Smooth muscle cell of the coronary artery (primary cell): Measurements from ENCODE around the gene RRH. TPM values are rescaled to one million over a fixed set of nuclear protein-coding genes. Genes with fewer than 3 reads are reported as not detected.

Source experiments
- total RNA-seq: library from RNA; depleted of rRNA; stranded (reverse); fragments of >200 nt; gene quantifications from 2 replicates; pipeline ENCODE4 v1.2.3, GENCODE V29; 2014; ENCODE audit warnings: low replicate concordance

Gene RRH, protein sequence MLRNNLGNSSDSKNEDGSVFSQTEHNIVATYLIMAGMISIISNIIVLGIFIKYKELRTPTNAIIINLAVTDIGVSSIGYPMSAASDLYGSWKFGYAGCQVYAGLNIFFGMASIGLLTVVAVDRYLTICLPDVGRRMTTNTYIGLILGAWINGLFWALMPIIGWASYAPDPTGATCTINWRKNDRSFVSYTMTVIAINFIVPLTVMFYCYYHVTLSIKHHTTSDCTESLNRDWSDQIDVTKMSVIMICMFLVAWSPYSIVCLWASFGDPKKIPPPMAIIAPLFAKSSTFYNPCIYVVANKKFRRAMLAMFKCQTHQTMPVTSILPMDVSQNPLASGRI
- 0.08 TPM in 1 of 2 replicates, not detected in the other for total RNA-seq

DNA sequence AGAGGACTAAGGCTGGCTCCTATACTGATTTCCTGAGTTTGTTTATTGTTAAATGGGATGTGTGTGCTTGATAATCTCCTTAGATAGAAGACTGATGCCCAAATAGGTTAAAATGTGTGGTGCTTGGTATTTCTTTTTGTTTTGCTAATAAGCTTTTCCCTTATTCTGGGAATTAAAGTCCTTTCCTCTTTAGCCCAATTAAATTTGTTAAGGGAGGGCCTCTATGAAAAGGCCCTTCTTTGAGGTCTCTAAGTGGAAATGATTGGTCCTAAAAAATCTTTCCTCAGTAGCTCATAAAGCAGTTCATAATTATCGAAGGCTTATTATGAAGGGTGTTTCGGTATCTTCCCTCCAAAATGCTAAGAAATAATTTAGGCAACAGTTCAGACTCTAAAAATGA, at the start of gene RRH:
TSS of gene RRH (plus strand) at position 301 of the 400 bp plus-strand sequence. CDS start at position 357, 56 bp downstream.

DNA sequence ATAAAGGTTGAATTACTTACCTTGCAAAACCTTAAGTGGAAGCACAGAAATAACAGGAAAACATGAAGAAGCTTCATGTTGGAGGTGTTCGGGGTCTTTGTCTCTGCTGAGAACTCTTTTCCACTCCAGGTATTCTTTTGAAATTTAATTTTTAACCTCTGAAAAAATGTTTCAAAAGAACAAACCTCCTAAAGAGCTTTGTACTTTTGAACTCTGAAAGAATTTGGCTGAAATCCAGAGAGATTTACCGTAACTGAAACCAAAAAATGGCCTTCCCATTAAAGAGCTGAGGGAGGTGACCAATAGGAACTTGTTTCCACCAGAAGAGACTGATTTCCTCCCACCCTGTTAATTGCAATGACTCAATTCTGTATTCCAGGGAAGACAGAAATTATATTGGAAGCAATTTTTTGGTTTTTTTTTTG, 25.9 kb upstream of the RRH start, which contains the start of gene CFI:
TSS of gene CFI (minus strand) at position 105 of the 425 bp plus-strand sequence. CDS start at position 77, 28 bp downstream.

DNA sequence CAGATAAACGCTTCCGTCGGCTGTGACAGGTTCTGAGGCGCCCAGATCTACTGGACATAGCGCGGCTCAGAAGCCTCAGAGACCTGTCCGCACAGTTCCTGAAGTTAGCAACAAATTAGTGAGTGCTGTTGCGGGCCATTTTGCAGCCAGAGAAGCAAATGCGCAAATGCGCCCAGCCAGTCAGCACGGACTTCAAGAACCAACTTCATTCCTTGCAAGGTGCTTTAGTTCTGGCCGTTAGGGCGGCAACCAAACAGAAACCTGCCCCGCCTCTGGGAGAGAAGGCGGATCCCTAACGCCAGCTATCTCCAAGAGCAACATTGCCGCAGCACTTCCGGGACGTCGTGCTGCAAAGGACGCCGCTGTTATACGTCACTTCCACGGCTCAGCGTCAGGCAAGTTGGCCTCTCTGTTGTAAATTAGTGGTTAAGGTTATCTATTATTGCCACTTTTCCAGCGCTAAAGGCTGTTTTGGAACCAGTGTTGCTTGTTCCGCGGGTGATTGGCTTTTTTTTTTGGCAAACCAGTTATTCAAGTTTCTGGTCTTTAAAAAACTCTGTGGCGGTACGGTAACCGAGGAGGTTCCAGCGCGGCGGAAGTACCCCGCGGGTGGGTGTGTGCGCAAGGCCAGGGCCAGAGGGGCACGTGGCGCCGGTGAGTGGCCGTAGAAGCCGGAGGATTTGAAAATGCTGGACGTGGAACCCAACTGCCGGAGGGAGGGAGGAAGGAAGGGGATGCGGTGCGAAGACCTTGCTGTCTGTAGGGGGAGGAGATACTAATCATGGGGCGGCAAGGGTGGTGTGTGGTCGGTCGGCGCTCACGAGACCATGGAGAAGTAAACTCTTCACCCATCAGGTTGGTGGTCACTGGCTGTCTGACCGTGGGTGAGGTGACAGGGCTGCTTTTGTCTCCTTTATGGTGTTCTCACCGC, 12.4 kb upstream of the RRH start, which contains the start of gene GAR1:
TSS of gene GAR1 (plus strand) at position 612 of the 931 bp plus-strand sequence. CDS start 403 bp downstream, outside the sequence.

DNA sequence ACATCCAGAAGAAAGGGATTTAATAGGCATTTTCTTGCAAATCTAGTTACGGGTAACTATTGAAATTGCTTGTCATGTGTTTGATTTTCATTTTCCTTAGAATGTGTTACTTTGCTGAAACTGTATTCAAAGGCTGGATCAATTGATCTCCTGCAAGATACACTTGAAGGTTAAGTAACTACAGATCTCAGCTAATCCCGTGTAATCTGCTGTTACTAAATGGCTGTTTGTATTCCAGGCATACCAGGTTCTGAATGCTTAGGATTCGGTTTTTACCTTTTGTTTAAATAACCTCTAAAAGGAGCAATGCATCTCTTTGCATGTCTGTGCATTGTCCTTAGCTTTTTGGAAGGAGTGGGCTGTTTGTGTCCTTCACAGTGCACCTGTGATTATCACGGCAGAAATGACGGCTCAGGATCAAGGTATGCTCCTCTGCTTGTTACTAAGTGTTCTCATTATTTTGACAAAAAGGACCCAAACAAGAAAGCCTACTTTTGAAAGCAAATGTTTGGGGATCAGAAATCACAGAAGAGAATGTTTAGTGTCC, 20.2 kb downstream of the RRH start, which contains the start of gene LRIT3:
TSS of gene LRIT3 (plus strand) at position 212 of the 547 bp plus-strand sequence. CDS start at position 307, 95 bp downstream.

Other genes starting within 250 kb of the RRH start
- 25.2 and 31.0 TPM in 2 replicates for gene CASP6, start 124.5 kb upstream of the RRH start, total RNA-seq
- 64.6 and 197 TPM in 2 replicates for gene PLA2G12A, start 97.9 kb upstream of the RRH start, total RNA-seq
- gene CFI, start 26.0 kb upstream of the RRH start, total RNA-seq: 3.5 and 5.4 TPM in 2 replicates
- gene GAR1, start 12.2 kb upstream of the RRH start, total RNA-seq: 2.2 and 2.8 TPM in 2 replicates
- gene LRIT3, start 20.1 kb downstream of the RRH start, total RNA-seq: not detected in 2 replicates
- 0.08 and 0.35 TPM in 2 replicates for gene EGF, start 84.9 kb downstream of the RRH start, total RNA-seq